Measurements from ENCODE around the gene ARHGAP22. TPM values are rescaled to one million over a fixed set of nuclear protein-coding genes. Genes with fewer than 3 reads are reported as not detected.

ARHGAP22 gene
- total and polyA plus RNA-seq, 2 experiments from 2014 or later = 4.8 to 10.7 TPM

GRCh38 chr10:48399056-48399541 lies 205.8 kb downstream of the ARHGAP22 start (continued):
- no peak for TF ChIP-seq REST (IDR thresholded peaks at IDR 0.05; ENCODE audit: unreplicated experiment)
- TF ChIP-seq NANOG (IDR thresholded peaks at IDR 0.05; ENCODE audit: borderline replicate concordance) = no peak
- TF ChIP-seq STAT1 (IDR thresholded peaks at IDR 0.05; ENCODE audit: unreplicated experiment) = no peak
- TF ChIP-seq CTCF (conservative IDR thresholded peaks at IDR 0.05; ENCODE audit: low read depth in 2 of 2) = no peak
- no peak for TF ChIP-seq POLR2AphosphoS5 (IDR thresholded peaks at IDR 0.05; ENCODE audit: low read depth)
- TF ChIP-seq ZNF331 (CRISPR knock-in tag; IDR thresholded peaks at IDR 0.05; ENCODE audit: low read depth) = no peak
- TF ChIP-seq ETS1 (IDR thresholded peaks at IDR 0.05) = no peak

- H3K27ac ChIP-seq (ENCODE audit: low read depth) = no peak overlapping the region
- H3K27me3 ChIP-seq (ENCODE audit: insufficient read depth) = no peaks in the 10 kb centered on the region
- no peak for TF ChIP-seq CTCF (conservative IDR thresholded peaks at IDR 0.05; ENCODE audit: low read depth in 2 of 2)
- TF ChIP-seq ZNF462 (CRISPR knock-in tag; IDR thresholded peaks at IDR 0.05) = no peak
- ATAC-seq = no peak
- no peaks in the 10 kb centered on the region for H3K36me3 ChIP-seq (ENCODE audit: insufficient read depth)
- H3K4me1 Mint-ChIP-seq = peaks cover 35% of the 10 kb centered on the region
- no peak for DNase-seq (ENCODE audit: low spot score)
- no peaks in the 10 kb centered on the region for H3K9me2 ChIP-seq (ENCODE audit: insufficient read depth)
- peaks cover 48% of the 10 kb centered on the region for H3K79me2 ChIP-seq (replicated peaks; ENCODE audit: insufficient read depth)
- H3K4me3 Mint-ChIP-seq = no peak overlapping the region
- peaks cover 20% of the 10 kb centered on the region for H4K20me1 ChIP-seq (replicated peaks; ENCODE audit: insufficient read depth)
- no peaks in the 10 kb centered on the region for H3K36me3 Mint-ChIP-seq (ENCODE audit: low read depth)
- H3K4me1 ChIP-seq (ENCODE audit: insufficient read depth) = peaks cover 30% of the 10 kb centered on the region
- H3K27me3 Mint-ChIP-seq (ENCODE audit: insufficient read depth, low read depth, poor library complexity) = no peaks in the 10 kb centered on the region
- no peaks in the 10 kb centered on the region for H3F3A ChIP-seq (replicated peaks; ENCODE audit: low read depth)
- H2AFZ ChIP-seq = no peak overlapping the region
- no peaks in the 10 kb centered on the region for H3K9me3 Mint-ChIP-seq
- no peak overlapping the region for H3K27ac Mint-ChIP-seq
- H3K4me3 ChIP-seq = no peak overlapping the region
- H3K4me2 ChIP-seq = no peak overlapping the region
Measured at GRCh38 chr10:48398261-48398660, 206.6 kb downstream of the ARHGAP22 start.

Measured in GM23338 (cell line).